A673 (cell line): Measurements from ENCODE around the gene IL22RA1. TPM values are rescaled to one million over a fixed set of nuclear protein-coding genes. Genes with fewer than 3 reads are reported as not detected.

Source experiments
- BruUV-seq: library from RNA; stranded (reverse); fragments of 400-500 nt; replicated peaks from 2 replicates; lab custom pipeline; 2021; lab: Mats Ljungman, UMichigan
- CTCF ChIA-PET: fragments of 300-600 bp; sonication (Branson Sonifier 250); formaldehyde crosslinking; loops from one replicate; lab custom pipeline; 2022; ENCODE audit warnings: antibody characterized with exemption; lab: Charles Lee
- POLR2A ChIA-PET: fragments of 300-600 bp; sonication (Branson Sonifier 250); formaldehyde crosslinking; loops from one replicate; lab custom pipeline; 2022; ENCODE audit warnings: antibody characterized with exemption; ENCODE audit not compliant: low non-redundant PET; lab: Charles Lee
- DNase-seq: peaks from one replicate; pipeline ENCODE4 v3.0.0-alpha.2; 2015; ENCODE audit warnings: low spot score
- H3K27ac ChIP-seq: fragments of 200-600 bp; sonication (generic); 2 replicates; pipeline ENCODE4 v1.5.1; 2016; ENCODE audit warnings: mixed run types, low read depth, mild to moderate bottlenecking, mixed read lengths, antibody characterized with exemption, low read length; ENCODE audit not compliant: poor library complexity, severe bottlenecking
- H3K27me3 ChIP-seq: fragments of 200-600 bp; sonication (generic); replicated peaks from 2 replicates; pipeline ENCODE4 v1.6.1; 2017; ENCODE audit warnings: mixed run types, low read depth, mild to moderate bottlenecking, mixed read lengths, antibody characterized with exemption, low read length; ENCODE audit not compliant: insufficient read depth, poor library complexity
- H3K36me3 ChIP-seq: fragments of 200-600 bp; sonication (generic); 2 replicates; pipeline ENCODE4 v1.6.1; 2016; ENCODE audit warnings: mixed run types, mild to moderate bottlenecking, mixed read lengths, antibody characterized with exemption, low read length; ENCODE audit not compliant: insufficient read depth, poor library complexity, severe bottlenecking
- H3K4me1 ChIP-seq: fragments of 200-600 bp; sonication (generic); 2 replicates; pipeline ENCODE4 v1.6.1; 2017; ENCODE audit warnings: mixed run types, mild to moderate bottlenecking, mixed read lengths, antibody characterized with exemption, low read length; ENCODE audit not compliant: insufficient read depth, poor library complexity, severe bottlenecking
- H3K4me3 ChIP-seq: fragments of 200-600 bp; sonication (generic); 2 replicates; pipeline ENCODE4 v1.5.1; 2016; ENCODE audit warnings: low read depth, mixed run types, mild to moderate bottlenecking, mixed read lengths, low read length; ENCODE audit not compliant: poor library complexity, severe bottlenecking
- H3K9me3 ChIP-seq: fragments of 200-600 bp; sonication (generic); 2 replicates; pipeline ENCODE4 v1.6.1; 2016; ENCODE audit warnings: mixed run types, low read depth, mild to moderate bottlenecking, mixed read lengths, antibody characterized with exemption, low read length; ENCODE audit not compliant: poor library complexity, severe bottlenecking
- CTCF ChIP-seq: fragments of 300-800, 200-600 bp; sonication (generic); conservative IDR thresholded peaks from 2 replicates; pipeline ENCODE4 v1.5.1; 2017; ENCODE audit warnings: low read depth, mild to moderate bottlenecking, antibody characterized with exemption, low read length, moderate library complexity, mixed read lengths
- EZH2 ChIP-seq: fragments of 200-600 bp; sonication (generic); IDR thresholded peaks from 2 replicates; pipeline ENCODE4 v1.6.1; 2017; ENCODE audit warnings: borderline replicate concordance, low read depth, mild to moderate bottlenecking, mixed read lengths, antibody characterized with exemption, low read length; ENCODE audit not compliant: poor library complexity, severe bottlenecking
- intact Hi-C: fragments of 100-400 bp; cut with micrococcal nuclease; formaldehyde crosslinking; loops from one replicate; pipeline ENCODE4 v1.10.0; 2022; ENCODE audit not compliant: unreplicated experiment
- total RNA-seq: library from RNA; stranded (reverse); gene quantifications from 2 replicates; pipeline ENCODE4 v1.2.3, GENCODE V29; 2021

The IL22RA1 gene
- total RNA-seq, 1 experiment from 2014 or later, result 0.24 TPM

GRCh38 chr1:24138476-24139221 lies 4.3 kb downstream of the IL22RA1 start:
- H3K27ac ChIP-seq, result no peak overlapping the region
- H3K4me3 ChIP-seq, result no peak overlapping the region
- POLR2A ChIA-PET, result no interaction called here
- H3K9me3 ChIP-seq, result no peaks in the 10 kb centered on the region
- no peak for TF ChIP-seq EZH2
- TF ChIP-seq CTCF, result no peak
- no peaks in the 10 kb centered on the region for H3K4me1 ChIP-seq
- H3K27me3 ChIP-seq, result no peaks in the 10 kb centered on the region
- CTCF ChIA-PET, result no interaction called here
- no peaks in the 10 kb centered on the region for H3K36me3 ChIP-seq
- no peak for DNase-seq
- intact Hi-C loops, result no loop called here
- no TSS peak for BruUV-seq

GRCh38 chr1:24136956-24137539 lies 5.9 kb downstream of the IL22RA1 start:
- no peak for DNase-seq
- no peak overlapping the region for H3K4me3 ChIP-seq
- H3K27ac ChIP-seq, result no peak overlapping the region
- POLR2A ChIA-PET, result interaction anchor here (0.7 kb wide), 1 partner anchor 13 kb away, joined by 6 read pairs; no protein-coding TSS in a partner anchor
- CTCF ChIA-PET, result no interaction called here
- no peaks in the 10 kb centered on the region for H3K4me1 ChIP-seq
- no peaks in the 10 kb centered on the region for H3K36me3 ChIP-seq
- BruUV-seq, result no TSS peak
- no peaks in the 10 kb centered on the region for H3K9me3 ChIP-seq
- no peak for TF ChIP-seq CTCF
- TF ChIP-seq EZH2, result no peak
- intact Hi-C loops, result no loop called here
- H3K27me3 ChIP-seq, result no peaks in the 10 kb centered on the region

- no peaks in the 10 kb centered on the region for H3K4me1 ChIP-seq
- no peak overlapping the region for H3K4me3 ChIP-seq
- no peak for TF ChIP-seq EZH2
- TF ChIP-seq CTCF, result no peak
- no peaks in the 10 kb centered on the region for H3K9me3 ChIP-seq
- CTCF ChIA-PET, result no interaction called here
- no peaks in the 10 kb centered on the region for H3K36me3 ChIP-seq
- POLR2A ChIA-PET, result no interaction called here
- DNase-seq, result no peak
- BruUV-seq, result no TSS peak
- intact Hi-C loops, result no loop called here
- H3K27me3 ChIP-seq, result no peaks in the 10 kb centered on the region
- no peak overlapping the region for H3K27ac ChIP-seq
Measured at GRCh38 chr1:24134376-24134775, 8.6 kb downstream of the IL22RA1 start.
